Stimulated activated effector memory CD8-positive, alpha-beta T cell treated with anti-CD3 and anti-CD28 coated beads, Interleukin-12 subunit alpha, Interleukin-12 subunit beta, amount 100 ng/mL, for 72 hours (primary cell): ENCODE results near the gene RBM18.
A peak's percentile ranks its signal among the peaks of the same experiment; 100 is the strongest.

Experiments used
- ATAC-seq: fragments of 150-1000 bp; cut with Tn5 transposase; 2 replicates; pipeline ENCODE4 v1.10.0; 2021
- DNase-seq, 2 donors: peaks; one replicate each; pipeline ENCODE4 v3.0.0; 2021 to 2022; ENCODE audit warnings: low spot score in 2 of 2
- H3K27ac Mint-ChIP-seq: one replicate; pipeline ENCODE4 v1.8.0; 2022; ENCODE audit warnings: mild to moderate bottlenecking, mixed read lengths
- H3K36me3 Mint-ChIP-seq: one replicate; pipeline ENCODE4 v1.8.0; 2022; ENCODE audit warnings: mild to moderate bottlenecking, mixed read lengths
- H3K4me1 Mint-ChIP-seq: one replicate; pipeline ENCODE4 v1.8.0; 2022; ENCODE audit warnings: mixed read lengths
- H3K4me3 Mint-ChIP-seq: one replicate; pipeline ENCODE4 v1.8.0; 2022; ENCODE audit warnings: mild to moderate bottlenecking, mixed read lengths
- H3K9me3 Mint-ChIP-seq: one replicate; pipeline ENCODE4 v1.8.0; 2022; ENCODE audit warnings: mixed read lengths

Gene RBM18

DNA sequence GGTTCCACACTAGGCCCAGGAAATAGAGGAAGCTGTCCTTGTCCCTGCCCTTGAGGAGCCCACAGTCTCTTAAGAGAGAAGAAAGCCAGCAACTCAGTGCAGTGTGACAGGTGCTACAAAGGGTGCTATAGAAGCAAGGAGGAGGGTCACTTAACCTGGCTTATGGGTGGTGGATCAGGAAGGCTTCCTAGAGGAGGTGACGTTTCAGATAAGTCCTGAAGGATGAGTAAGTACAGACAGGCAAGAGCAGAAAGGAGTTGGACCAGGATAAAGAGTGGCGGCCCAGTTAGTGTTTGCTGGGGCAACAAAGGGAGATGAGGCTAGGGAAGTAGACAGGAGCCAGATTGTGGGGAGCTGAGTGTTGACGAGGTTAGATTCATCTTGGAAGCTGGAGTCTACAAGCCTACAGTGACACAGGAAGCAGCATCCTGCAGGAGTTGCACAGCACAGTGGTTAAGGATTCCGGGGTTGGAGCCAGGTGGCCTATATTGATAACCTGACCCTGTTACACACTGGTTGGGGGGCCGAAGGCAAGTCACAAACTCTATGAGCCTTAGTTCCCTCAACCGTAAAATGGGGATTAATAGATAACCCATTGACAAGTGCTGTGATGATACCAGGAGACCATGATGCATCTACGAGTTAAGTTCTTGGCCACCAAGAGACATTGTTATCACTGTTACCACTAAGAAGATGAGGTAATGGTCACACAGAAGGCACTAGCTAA, 30.5 kb downstream of the RBM18 start:
- Mint-ChIP-seq H3K4me1 (no peaks in the 10 kb centered on the region), H3K27ac (no peak overlapping the region), H3K4me3 (no peak overlapping the region), H3K9me3 (no peaks in the 10 kb centered on the region), H3K36me3 (peaks cover 8% of the 10 kb centered on the region)
- ATAC-seq = peak; percentile 46
- no peak for DNase-seq

GRCh38 chr9:122232796-122233306, 31.8 kb downstream of the RBM18 start:
- no peaks in the 10 kb centered on the region for H3K36me3 Mint-ChIP-seq
- H3K9me3 Mint-ChIP-seq = no peaks in the 10 kb centered on the region
- no peaks in the 10 kb centered on the region for H3K4me1 Mint-ChIP-seq
- no peak overlapping the region for H3K4me3 Mint-ChIP-seq
- no peak for DNase-seq
- H3K27ac Mint-ChIP-seq = no peak overlapping the region
- no peak for ATAC-seq

DNA sequence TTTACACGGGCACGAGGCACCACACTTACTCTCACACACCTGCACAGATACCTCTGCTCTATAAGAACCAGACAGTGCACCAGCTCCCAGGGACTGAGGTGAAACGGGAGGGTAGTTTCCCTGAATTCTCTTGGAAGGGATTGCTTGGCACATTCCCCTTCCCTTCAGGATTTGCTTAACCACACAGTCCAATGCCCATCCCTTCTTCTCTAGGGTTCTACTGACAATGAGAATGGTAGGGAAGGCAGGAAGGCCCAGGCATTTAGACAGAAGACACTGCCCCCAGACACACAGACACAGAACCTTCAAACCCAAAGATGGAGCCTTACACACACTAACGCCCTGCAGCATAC, 35.2 kb downstream of the RBM18 start:
- no peak overlapping the region for H3K27ac Mint-ChIP-seq
- ATAC-seq (no peak), DNase-seq (no peak)
- no peaks in the 10 kb centered on the region for H3K4me1 Mint-ChIP-seq
- no peaks in the 10 kb centered on the region for H3K9me3 Mint-ChIP-seq
- H3K36me3 Mint-ChIP-seq = no peaks in the 10 kb centered on the region
- no peak overlapping the region for H3K4me3 Mint-ChIP-seq

GRCh38 chr9:122228568-122229484, 35.8 kb downstream of the RBM18 start, which contains the start of gene LHX6:
LHX6 (minus strand) TSS chr9:122228957; CDS start chr9:122228740, 217 bp downstream.
- peak; percentile 57 for ATAC-seq
- H3K4me1 Mint-ChIP-seq = no peaks in the 10 kb centered on the region
- H3K27ac Mint-ChIP-seq = no peak within 1 kb of the TSS
- no peak within 1 kb of the TSS for H3K4me3 Mint-ChIP-seq
- no peak for DNase-seq
- no peaks in the 10 kb centered on the region for H3K36me3 Mint-ChIP-seq
- no peaks in the 10 kb centered on the region for H3K9me3 Mint-ChIP-seq

- ATAC-seq (no peak), DNase-seq (no peak)
- H3K4me3 Mint-ChIP-seq = no peak overlapping the region
- no peaks in the 10 kb centered on the region for H3K4me1 Mint-ChIP-seq
- no peak overlapping the region for H3K27ac Mint-ChIP-seq
- no peaks in the 10 kb centered on the region for H3K36me3 Mint-ChIP-seq
- no peaks in the 10 kb centered on the region for H3K9me3 Mint-ChIP-seq
Observed at GRCh38 chr9:122228191-122228567, 36.5 kb downstream of the RBM18 start.

GRCh38 chr9:122227575-122227900, 37.1 kb downstream of the RBM18 start:
- Mint-ChIP-seq H3K36me3 (no peaks in the 10 kb centered on the region), H3K9me3 (no peaks in the 10 kb centered on the region), H3K4me3 (no peak overlapping the region), H3K27ac (no peak overlapping the region), H3K4me1 (no peaks in the 10 kb centered on the region)
- no peak for DNase-seq
- ATAC-seq = no peak

- H3K4me1 Mint-ChIP-seq = no peaks in the 10 kb centered on the region
- DNase-seq (no peak), ATAC-seq (no peak)
- no peaks in the 10 kb centered on the region for H3K36me3 Mint-ChIP-seq
- no peak overlapping the region for H3K4me3 Mint-ChIP-seq
- H3K27ac Mint-ChIP-seq = no peak overlapping the region
- no peaks in the 10 kb centered on the region for H3K9me3 Mint-ChIP-seq
Observed at GRCh38 chr9:122226758-122227574, 37.7 kb downstream of the RBM18 start.

- Mint-ChIP-seq H3K27ac (no peak overlapping the region), H3K4me1 (no peaks in the 10 kb centered on the region), H3K36me3 (no peaks in the 10 kb centered on the region), H3K9me3 (no peaks in the 10 kb centered on the region), H3K4me3 (no peak overlapping the region)
- ATAC-seq (no peak), DNase-seq (no peak)
Observed at GRCh38 chr9:122226142-122226757, 38.4 kb downstream of the RBM18 start.

- Mint-ChIP-seq H3K4me3 (no peak overlapping the region), H3K36me3 (no peaks in the 10 kb centered on the region), H3K27ac (no peak overlapping the region), H3K4me1 (peaks cover 3% of the 10 kb centered on the region), H3K9me3 (no peaks in the 10 kb centered on the region)
- ATAC-seq = no peak
- no peak for DNase-seq
Observed at GRCh38 chr9:122225312-122226141, 39.1 kb downstream of the RBM18 start.

- DNase-seq = no peak
- Mint-ChIP-seq H3K4me1 (peaks cover 24% of the 10 kb centered on the region), H3K27ac (no peak overlapping the region), H3K4me3 (no peak overlapping the region), H3K36me3 (no peaks in the 10 kb centered on the region), H3K9me3 (no peaks in the 10 kb centered on the region)
- no peak for ATAC-seq
Observed at GRCh38 chr9:122223435-122223834, 41.2 kb downstream of the RBM18 start.

DNA sequence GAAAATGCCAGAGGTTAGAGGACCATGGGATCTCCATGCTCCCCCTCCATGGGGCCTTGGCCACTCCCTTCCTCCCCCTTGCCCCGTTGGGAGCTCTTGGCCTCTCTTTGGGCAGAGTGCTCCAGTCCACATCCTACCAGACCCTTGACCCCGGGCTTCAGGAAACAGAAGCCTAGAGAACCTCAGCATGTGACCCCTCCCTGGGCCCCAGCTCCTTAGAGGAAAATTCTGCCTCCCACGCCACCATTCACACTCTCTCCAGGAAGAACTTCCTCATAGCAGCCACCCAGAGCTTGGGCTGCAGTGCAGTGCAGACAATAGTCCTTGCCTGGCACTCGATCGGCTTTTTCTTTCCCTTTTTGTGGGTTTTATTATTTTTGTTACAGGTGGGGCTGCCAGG, 41.8 kb downstream of the RBM18 start:
- no peak overlapping the region for H3K4me3 Mint-ChIP-seq
- ATAC-seq (no peak), DNase-seq (no peak)
- no peak overlapping the region for H3K27ac Mint-ChIP-seq
- H3K4me1 Mint-ChIP-seq = peaks cover 30% of the 10 kb centered on the region
- H3K9me3 Mint-ChIP-seq = no peaks in the 10 kb centered on the region
- no peaks in the 10 kb centered on the region for H3K36me3 Mint-ChIP-seq

DNA sequence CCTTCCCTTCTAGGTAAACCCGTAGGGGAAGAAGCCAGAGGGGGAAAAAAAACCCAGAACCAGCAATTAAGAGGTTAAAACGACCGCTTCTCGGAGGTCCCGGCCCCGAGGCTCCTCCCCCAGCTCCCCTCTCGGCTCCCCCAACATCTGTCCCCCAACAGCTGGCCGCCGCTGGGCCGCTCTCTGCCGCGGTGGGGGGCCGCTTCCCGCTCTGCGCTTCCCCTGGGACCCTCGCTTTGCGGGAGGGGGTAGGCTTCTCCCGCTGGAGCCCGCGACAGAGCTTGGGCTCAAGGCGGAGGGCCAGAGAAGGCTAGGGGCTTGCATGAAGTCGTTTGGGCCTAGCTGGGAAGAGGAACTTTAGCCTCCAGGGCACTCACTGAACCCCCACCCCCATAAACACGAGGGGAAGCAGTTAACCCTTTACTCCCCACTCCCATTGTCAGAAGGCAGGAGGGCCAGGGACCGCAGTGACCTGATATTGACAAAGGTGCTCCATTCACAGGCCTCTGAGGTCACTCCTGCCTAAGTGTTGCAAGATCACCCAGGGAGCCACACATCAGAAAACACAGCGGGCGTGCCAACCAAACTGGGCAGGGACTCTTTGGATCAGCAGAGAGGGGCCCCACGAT, 43.3 kb downstream of the RBM18 start:
- Mint-ChIP-seq H3K4me1 (peaks cover 31% of the 10 kb centered on the region), H3K4me3 (no peak overlapping the region), H3K9me3 (no peaks in the 10 kb centered on the region), H3K36me3 (no peaks in the 10 kb centered on the region), H3K27ac (no peak overlapping the region)
- ATAC-seq (no peak), DNase-seq (no peak)

DNA sequence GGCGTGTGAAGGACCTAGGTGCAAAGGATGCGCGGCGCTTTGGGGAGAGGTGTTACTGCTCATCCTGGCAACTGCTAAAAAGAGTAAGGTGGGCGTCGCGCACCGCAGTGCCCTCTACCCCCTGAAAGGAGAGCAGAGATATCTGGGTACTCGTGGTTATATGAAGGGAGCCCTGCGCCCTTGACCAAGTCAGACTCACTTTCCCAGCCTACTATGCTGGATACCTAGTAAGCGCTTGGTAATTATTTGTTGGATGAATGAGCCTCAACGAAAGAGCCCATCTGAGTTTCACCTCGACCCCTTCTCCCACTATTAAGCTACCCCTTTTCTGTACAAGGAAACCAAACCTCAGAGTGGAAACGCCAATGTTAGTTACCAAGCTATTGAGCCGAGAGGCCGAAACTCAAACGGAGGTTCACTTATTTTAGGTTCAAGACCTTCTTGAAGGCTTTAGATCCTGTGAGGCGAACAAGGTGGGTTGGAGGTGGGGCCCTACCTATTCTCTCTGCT, 43.9 kb downstream of the RBM18 start:
- ATAC-seq (no peak), DNase-seq (no peak)
- H3K4me1 Mint-ChIP-seq = peaks cover 31% of the 10 kb centered on the region
- no peaks in the 10 kb centered on the region for H3K36me3 Mint-ChIP-seq
- no peaks in the 10 kb centered on the region for H3K9me3 Mint-ChIP-seq
- no peak overlapping the region for H3K27ac Mint-ChIP-seq
- H3K4me3 Mint-ChIP-seq = no peak overlapping the region
